ENCODE measurements around the gene TACSTD2. TPM values are rescaled to one million over a fixed set of nuclear protein-coding genes. Genes with fewer than 3 reads are reported as not detected.

The TACSTD2 gene
- polyA plus RNA-seq, 3 donors = 3.2 TPM; not detected in 2

- no peak for TF ChIP-seq CTCF (IDR thresholded peaks at IDR 0.05)
- H3K4me1 Mint-ChIP-seq = no peaks in the 10 kb centered on the region
- no peaks in the 10 kb centered on the region for H3K36me3 ChIP-seq (replicated peaks in 1 of 2; ENCODE audit: control insufficient read depth in 1 of 2, insufficient read depth in 2 of 2, low read length in 2 of 2)
- H3K4me3 Mint-ChIP-seq = no peak overlapping the region
- H4K20me1 ChIP-seq (ENCODE audit: insufficient read depth, low read length) = no peaks in the 10 kb centered on the region
- no peak overlapping the region for H3K9ac ChIP-seq (ENCODE audit: insufficient read depth, low read length, poor library complexity, severe bottlenecking)
- 96% methylated on average over 3 of the region's 5 CpGs for WGBS (ENCODE audit: insufficient coverage)
- H3K4me2 ChIP-seq (replicated peaks; ENCODE audit: extremely low read depth, low read length, poor library complexity, severe bottlenecking) = no peak overlapping the region
- H3K27ac ChIP-seq (ENCODE audit: low read depth in 1 of 2, low read length in 2 of 2) = no peak overlapping the region
- intact Hi-C loops (cut with micrococcal nuclease) = no loop called here
- H3K27me3 ChIP-seq (ENCODE audit: control insufficient read depth in 2 of 2, insufficient read depth in 2 of 2, low read length in 2 of 2) = peaks cover 0 to 12% of the 10 kb centered on the region in 2 donors
- no peaks in the 10 kb centered on the region for H3K4me1 ChIP-seq (ENCODE audit: control insufficient read depth in 1 of 2, insufficient read depth in 2 of 2, low read length in 2 of 2)
- H2AFZ ChIP-seq (ENCODE audit: insufficient read depth, low read depth, low read length, poor library complexity, severe bottlenecking) = no peak overlapping the region
- no peaks in the 10 kb centered on the region for H3K9me3 ChIP-seq (replicated peaks in 1 of 2; ENCODE audit: control insufficient read depth in 1 of 2, insufficient read depth in 1 of 2, low read length in 2 of 2)
- peaks cover 0 to 24% (median 6%) of the 10 kb centered on the region in 3 donors for H3K27me3 Mint-ChIP-seq (ENCODE audit: low read depth in 3 of 3)
- no peak for DNase-seq
- H3K4me3 ChIP-seq (replicated peaks in 1 of 3; ENCODE audit: low read depth in 2 of 3, low read length in 3 of 3) = no peak overlapping the region
- H3K36me3 Mint-ChIP-seq = no peaks in the 10 kb centered on the region
- H3K27ac Mint-ChIP-seq = no peak overlapping the region
- H3K79me2 ChIP-seq (ENCODE audit: insufficient read depth, low read length) = no peaks in the 10 kb centered on the region
- peaks cover 0 to 3% (median 0%) of the 10 kb centered on the region in 7 donors for H3K9me3 Mint-ChIP-seq
These were observed 8.1 kb downstream of the TACSTD2 start for GRCh38 chr1:58568911-58569310.

GRCh38 chr1:58568271-58568860 is 8.7 kb downstream of the TACSTD2 start:
- H3K27ac Mint-ChIP-seq = no peak overlapping the region

More at GRCh38 chr1:58568271-58568860, 8.7 kb downstream of the TACSTD2 start:
- H3K4me3 Mint-ChIP-seq = no peak overlapping the region
- Histone ChIP-seq H3K4me2 (replicated peaks; ENCODE audit: extremely low read depth, low read length, poor library complexity, severe bottlenecking) (no peak overlapping the region), H3K4me3 (replicated peaks in 1 of 3; ENCODE audit: low read depth in 2 of 3, low read length in 3 of 3) (no peak overlapping the region), H4K20me1 (ENCODE audit: insufficient read depth, low read length) (no peaks in the 10 kb centered on the region), H3K36me3 (replicated peaks in 1 of 2; ENCODE audit: control insufficient read depth in 1 of 2, insufficient read depth in 2 of 2, low read length in 2 of 2) (no peaks in the 10 kb centered on the region), H2AFZ (ENCODE audit: insufficient read depth, low read depth, low read length, poor library complexity, severe bottlenecking) (no peak overlapping the region), H3K27me3 (ENCODE audit: control insufficient read depth in 2 of 2, insufficient read depth in 2 of 2, low read length in 2 of 2) (peaks cover 0 to 8% of the 10 kb centered on the region in 2 donors), H3K79me2 (ENCODE audit: insufficient read depth, low read length) (no peaks in the 10 kb centered on the region), H3K27ac (ENCODE audit: low read depth in 1 of 2, low read length in 2 of 2) (no peak overlapping the region), H3K9me3 (replicated peaks in 1 of 2; ENCODE audit: control insufficient read depth in 1 of 2, insufficient read depth in 1 of 2, low read length in 2 of 2) (no peaks in the 10 kb centered on the region), H3K4me1 (ENCODE audit: control insufficient read depth in 1 of 2, insufficient read depth in 2 of 2, low read length in 2 of 2) (no peaks in the 10 kb centered on the region), H3K9ac (ENCODE audit: insufficient read depth, low read length, poor library complexity, severe bottlenecking) (no peak overlapping the region)
- no peak for DNase-seq
- TF ChIP-seq CTCF (IDR thresholded peaks at IDR 0.05) = no peak
- peaks cover 0 to 3% (median 0%) of the 10 kb centered on the region in 7 donors for H3K9me3 Mint-ChIP-seq
- H3K27me3 Mint-ChIP-seq (ENCODE audit: low read depth in 3 of 3) = peaks cover 0 to 20% (median 5%) of the 10 kb centered on the region in 3 donors
- WGBS (ENCODE audit: insufficient coverage) = no CpG with 5 or more reads among the region's 4 CpGs
- no peaks in the 10 kb centered on the region for H3K36me3 Mint-ChIP-seq
- H3K4me1 Mint-ChIP-seq = no peaks in the 10 kb centered on the region
- intact Hi-C loops (cut with micrococcal nuclease) = no loop called here

All from CD14-positive monocyte (primary cell).